Type B pancreatic cell (in vitro differentiated cells): Measurements from ENCODE around the gene SIK3. TPM values are rescaled to one million over a fixed set of nuclear protein-coding genes. Genes with fewer than 3 reads are reported as not detected.

Source experiments
- DNase-seq: peaks from one replicate; pipeline ENCODE4 v3.0.0; 2021; ENCODE audit warnings: mixed read lengths; ENCODE audit not compliant: unreplicated experiment; ENCODE audit errors: extremely low spot score
- H3K27ac Mint-ChIP-seq: 2 replicates; pipeline ENCODE4 v1.8.0; 2021; ENCODE audit warnings: mild to moderate bottlenecking, mixed read lengths
- H3K27me3 Mint-ChIP-seq: 2 replicates; pipeline ENCODE4 v1.8.0; 2021; ENCODE audit warnings: mixed read lengths
- H3K36me3 Mint-ChIP-seq: 2 replicates; pipeline ENCODE4 v1.8.0; 2021; ENCODE audit warnings: mixed read lengths
- H3K4me1 Mint-ChIP-seq: one replicate; pipeline ENCODE4 v1.8.0; 2021; ENCODE audit warnings: mixed read lengths; ENCODE audit not compliant: unreplicated experiment
- H3K4me3 Mint-ChIP-seq: 2 replicates; pipeline ENCODE4 v1.8.0; 2021; ENCODE audit warnings: mild to moderate bottlenecking, mixed read lengths
- H3K9me3 Mint-ChIP-seq: 2 replicates; pipeline ENCODE4 v1.8.0; 2021; ENCODE audit warnings: mixed read lengths
- CTCF ChIP-seq: fragments of 200-600 bp; sonication (generic); conservative IDR thresholded peaks from 2 replicates; pipeline ENCODE4 v1.5.0; 2021; ENCODE audit warnings: antibody characterized with exemption, mild to moderate bottlenecking
- total RNA-seq: library from RNA; stranded (reverse); gene quantifications from 2 replicates; pipeline ENCODE4 v1.2.1, GENCODE V29; 2021; ENCODE audit warnings: low replicate concordance

Gene SIK3
- total RNA-seq, 1 donor from 2014 or later: 39.9 TPM

GRCh38 chr11:116901211-116901610, 197.0 kb downstream of the SIK3 start:
- Mint-ChIP-seq H3K36me3 (peaks cover 15% of the 10 kb centered on the region), H3K4me1 (no peaks in the 10 kb centered on the region), H3K9me3 (peaks cover 9% of the 10 kb centered on the region), H3K27me3 (no peaks in the 10 kb centered on the region), H3K4me3 (no peak overlapping the region), H3K27ac (no peak overlapping the region)
- no peak for DNase-seq
- no peak for TF ChIP-seq CTCF

GRCh38 chr11:116896211-116896610, 202.0 kb downstream of the SIK3 start:
- no peak for TF ChIP-seq CTCF
- no peak for DNase-seq
- no peaks in the 10 kb centered on the region for H3K27me3 Mint-ChIP-seq
- peaks cover 9% of the 10 kb centered on the region for H3K9me3 Mint-ChIP-seq
- H3K27ac Mint-ChIP-seq: no peak overlapping the region
- no peaks in the 10 kb centered on the region for H3K4me1 Mint-ChIP-seq
- H3K4me3 Mint-ChIP-seq: no peak overlapping the region
- peaks cover 24% of the 10 kb centered on the region for H3K36me3 Mint-ChIP-seq

DNA sequence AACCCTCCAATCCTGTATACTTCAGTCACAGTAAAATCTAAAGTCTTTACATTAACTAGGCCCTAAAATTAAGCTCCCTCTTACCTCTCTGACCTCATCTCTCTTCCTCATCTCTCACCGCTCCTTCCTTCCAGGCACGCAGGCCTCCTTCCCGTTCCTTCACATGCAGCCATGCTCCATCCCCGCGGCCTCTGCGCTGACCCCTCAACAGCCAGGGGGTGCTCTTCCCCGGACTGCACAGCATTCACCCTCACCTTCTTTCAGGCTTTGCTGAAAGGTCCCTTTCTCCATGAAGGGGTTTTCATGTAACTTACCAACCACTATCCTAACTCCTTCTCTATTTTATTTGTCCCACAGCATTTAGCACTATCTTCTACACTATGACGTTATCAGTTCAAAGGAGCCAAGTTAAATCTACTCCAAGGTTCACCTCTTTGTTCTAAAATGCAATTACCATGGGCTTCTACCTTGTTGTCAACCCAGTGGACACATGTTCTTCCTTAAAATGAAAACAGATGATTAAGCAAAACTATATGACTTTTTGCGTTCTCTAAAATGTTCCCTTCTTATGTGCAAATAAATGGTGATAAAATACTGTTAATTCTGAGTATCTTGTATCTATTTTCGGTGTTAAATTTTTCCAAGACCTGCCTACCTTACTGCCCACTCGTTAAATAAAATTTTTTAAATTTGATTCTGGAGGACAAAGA, 203.0 kb downstream of the SIK3 start:
- H3K27me3 Mint-ChIP-seq: no peaks in the 10 kb centered on the region
- no peak for DNase-seq

DNA sequence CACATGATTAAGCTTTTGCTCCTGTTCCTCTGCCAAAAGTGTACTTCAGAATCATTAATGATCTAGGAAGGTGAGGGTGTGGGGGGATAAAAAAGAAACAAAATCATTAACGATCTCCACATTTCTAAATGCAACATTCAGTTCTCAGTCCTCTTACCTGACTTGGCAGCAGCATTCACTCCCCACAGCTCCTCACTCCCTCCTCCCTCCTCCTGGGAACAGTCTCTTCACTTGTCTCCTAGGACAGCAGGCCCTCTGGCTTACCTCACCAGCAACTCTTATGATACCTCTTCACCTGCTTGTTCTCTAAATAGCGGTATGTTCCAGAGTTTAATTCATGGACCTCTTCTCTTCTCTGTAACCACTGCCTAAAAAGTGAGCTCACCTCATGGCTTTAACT, 204.3 kb downstream of the SIK3 start:
- TF ChIP-seq CTCF: no peak
- no peak for DNase-seq
- Mint-ChIP-seq H3K36me3 (peaks cover 13% of the 10 kb centered on the region), H3K9me3 (no peaks in the 10 kb centered on the region), H3K4me1 (peaks cover under 1% of the 10 kb centered on the region), H3K4me3 (no peak overlapping the region), H3K27ac (no peak overlapping the region), H3K27me3 (no peaks in the 10 kb centered on the region)

More for the DNA sequence above, 203.0 kb downstream of the SIK3 start:
- Mint-ChIP-seq H3K9me3 (peaks cover 5% of the 10 kb centered on the region), H3K4me1 (no peaks in the 10 kb centered on the region), H3K4me3 (no peak overlapping the region), H3K27ac (no peak overlapping the region), H3K36me3 (peaks cover 20% of the 10 kb centered on the region)
- TF ChIP-seq CTCF: peak; percentile 62

DNA sequence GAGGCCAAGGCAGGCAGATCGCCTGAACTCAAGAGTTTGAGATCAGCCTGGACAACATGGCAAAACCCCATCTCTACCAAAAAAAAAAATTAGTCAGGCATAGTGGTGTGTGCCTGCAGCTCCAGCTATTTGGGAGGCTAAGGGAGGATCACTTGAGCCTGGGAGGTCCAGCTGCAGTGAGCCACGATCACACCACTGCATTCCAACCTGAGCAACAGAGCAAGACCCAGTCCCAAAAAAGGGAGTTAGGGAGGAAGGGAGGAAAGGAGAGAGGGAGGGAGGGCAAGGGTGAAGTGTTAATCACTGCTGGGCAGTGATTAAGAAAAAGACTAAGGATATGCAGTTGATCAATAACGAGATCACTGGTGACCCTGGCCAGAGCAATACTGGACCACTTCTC, 204.8 kb downstream of the SIK3 start:
- Mint-ChIP-seq H3K9me3 (no peaks in the 10 kb centered on the region), H3K27me3 (no peaks in the 10 kb centered on the region), H3K27ac (no peak overlapping the region), H3K36me3 (peaks cover 13% of the 10 kb centered on the region), H3K4me3 (no peak overlapping the region), H3K4me1 (peaks cover 5% of the 10 kb centered on the region)
- TF ChIP-seq CTCF: no peak
- no peak for DNase-seq
